Motor neuron (in vitro differentiated cells): ENCODE results near the gene FBXL20. TPM values are rescaled to one million over a fixed set of nuclear protein-coding genes. Genes with fewer than 3 reads are reported as not detected.
"Not testable (repeated sequence)": the region's sequence is repeated elsewhere in the genome, so short reads cannot be mapped to it uniquely, and the experiment has no call there.

Experiments used
- ATAC-seq, 8 experiments: fragments of 200-7000 bp; cut with Tn5 transposase; replicated peaks in 6 of 8; 2 replicates each; pipeline ENCODE4 v1.8.0; 2021; ENCODE audit warnings: mild to moderate bottlenecking in 8 of 8, moderate library complexity in 8 of 8
- H3K27ac ChIP-seq, 2 donors: fragments of 250-450 bp; sonication (Bioruptor Pico); 2 replicates each; pipeline ENCODE4 v1.9.0; 2021; ENCODE audit warnings: antibody characterized with exemption in 2 of 2, mild to moderate bottlenecking in 2 of 2, moderate library complexity in 1 of 2
- H3K4me1 ChIP-seq, 2 donors: fragments of 250-450 bp; sonication (Bioruptor Pico); replicated peaks in 1 of 2; 2 replicates each; pipeline ENCODE4 v1.6.1; 2021; ENCODE audit warnings: antibody characterized with exemption in 2 of 2, mild to moderate bottlenecking in 2 of 2, moderate library complexity in 1 of 2
- H3K4me3 ChIP-seq, 5 donors: fragments of 250-450 bp; sonication (Bioruptor Pico); 2 replicates each; pipeline ENCODE4 v1.9.0; 2021; ENCODE audit warnings: antibody characterized with exemption in 5 of 5, mild to moderate bottlenecking in 5 of 5, moderate library complexity in 4 of 5
- WGBS, 10 experiments: fragments of 450-650 bp; shearing (Covaris generic); methylation state at CpG; one replicate each; pipeline ENCODE4 v1.0.0; 2022; 5-methylcytosine and 5-hydroxymethylcytosine counted together
- in situ Hi-C, 9 experiments: fragments of 400-800 bp; cut with MboI; loops; one replicate each; pipeline ENCODE4 v1.15.0; 2021; ENCODE audit warnings: low sequenced_read_pairs in 9 of 9, low pct_unique_long_range_greater_than_20kb in 2 of 9; ENCODE audit not compliant: unreplicated experiment in 9 of 9
- total RNA-seq, 8 experiments: library from RNA; unstranded; fragments of 300-600 nt; gene quantifications; 2 replicates each; pipeline versions ENCODE4 v1.2.3 to v1.2.4, GENCODE V29; 2022

The FBXL20 gene
- total RNA-seq, 8 experiments from 2014 or later, result 7.6 to 21.7 (median 14.9) TPM

- Histone ChIP-seq H3K4me1 (peaks cover 5 to 7% of the 10 kb centered on the region in 2 donors), H3K4me3 (no peak overlapping the region), H3K27ac (no peak overlapping the region)
- in situ Hi-C loops, result no loop called here
- peak in 2 of 8 experiments; percentile 1 to 2 for ATAC-seq
- 0 to 100% (median 83%) methylated on average over 1 to 4 of the region's 6 CpGs; no CpG with 5 or more reads in 1 of the 10 experiments for WGBS, 10 experiments
Measured at GRCh38 chr17:39404542-39405378, 3.3 kb upstream of the FBXL20 start.

GRCh38 chr17:39402890-39403605 lies 1.6 kb upstream of the FBXL20 start:
- Histone ChIP-seq H3K4me1 (peaks cover 6 to 8% of the 10 kb centered on the region in 2 donors), H3K27ac (no peak overlapping the region), H3K4me3 (peak overlapping the region in 2 of 5 donors; percentile 80 to 85)
- WGBS, 10 experiments, result 37 to 98% (median 75%) methylated on average over 2 to 11 of the region's 22 CpGs
- in situ Hi-C loops, result no loop called here
- no peak for ATAC-seq

GRCh38 chr17:39402244-39402889 lies 941 bp upstream of the FBXL20 start:
- in situ Hi-C loops, result no loop called here
- 0% methylated on average over 1 to 15 of the region's 53 CpGs; no CpG with 5 or more reads in 3 of the 10 experiments for WGBS, 10 experiments
- Histone ChIP-seq H3K4me1 (peaks cover 6 to 8% of the 10 kb centered on the region in 2 donors), H3K4me3 (peak overlapping the region; percentile 76 to 95 (median 85)), H3K27ac (peak overlapping the region; percentile 72 to 79)
- ATAC-seq, result peak; percentile 54 to 80 (median 74)

- peak overlapping the region; percentile 76 to 95 (median 85) for H3K4me3 ChIP-seq
- in situ Hi-C loops, result no loop called here
- WGBS, 10 experiments, result 0 to 18% (median 3%) methylated on average over 4 to 13 of the region's 46 CpGs; no CpG with 5 or more reads in 2 of the 10 experiments
- H3K27ac ChIP-seq, result peak overlapping the region; percentile 79 to 84
- ATAC-seq, result peak in 3 of 8 experiments; percentile 4 to 8 (median 4)
- peaks cover 6 to 8% of the 10 kb centered on the region in 2 donors for H3K4me1 ChIP-seq
Measured at GRCh38 chr17:39400547-39401411, 647 bp downstream of the FBXL20 start.

GRCh38 chr17:39399791-39400190 lies 1.6 kb downstream of the FBXL20 start:
- WGBS, 10 experiments, result 13 to 93% (median 67%) methylated on average over 1 to 4 of the region's 4 CpGs; no CpG with 5 or more reads in 1 of the 10 experiments

GRCh38 chr17:39393736-39394135 lies 7.7 kb downstream of the FBXL20 start:
- Histone ChIP-seq H3K4me1 (no peaks in the 10 kb centered on the region), H3K27ac (no peak overlapping the region), H3K4me3 (no peak overlapping the region)
- in situ Hi-C loops, result no loop called here
- 30 to 100% (median 100%) methylated on average over 1 to 2 of the region's 2 CpGs; no CpG with 5 or more reads in 2 of the 10 experiments for WGBS, 10 experiments
- ATAC-seq, result no peak

More at GRCh38 chr17:39399791-39400190, 1.6 kb downstream of the FBXL20 start:
- Histone ChIP-seq H3K4me3 (peak overlapping the region in 1 of 5 donors; percentile 10), H3K4me1 (peaks cover 6 to 8% of the 10 kb centered on the region in 2 donors), H3K27ac (no peak overlapping the region)
- in situ Hi-C loops, result no loop called here
- ATAC-seq, result no peak

GRCh38 chr17:39391448-39391847 lies 10.0 kb downstream of the FBXL20 start:
- no peak overlapping the region for H3K27ac ChIP-seq
- H3K4me3 ChIP-seq, result no peak overlapping the region
- no peak for ATAC-seq
- H3K4me1 ChIP-seq, result no peaks in the 10 kb centered on the region
- in situ Hi-C loops, result no loop called here
- WGBS, 10 experiments, result 76 to 100% (median 89%) methylated on average over 3 to 5 of the region's 5 CpGs; no CpG with 5 or more reads in 1 of the 10 experiments

- ATAC-seq, result no peak
- Histone ChIP-seq H3K27ac (no peak overlapping the region), H3K4me3 (no peak overlapping the region), H3K4me1 (no peaks in the 10 kb centered on the region)
- WGBS, 10 experiments, result 80 to 100% (median 100%) methylated on average over 1 to 6 of the region's 6 CpGs; no CpG with 5 or more reads in 3 of the 10 experiments
- in situ Hi-C loops, result no loop called here
Measured at GRCh38 chr17:39385040-39385439, 16.4 kb downstream of the FBXL20 start.

- in situ Hi-C loops, result no loop called here
- 71 to 100% (median 84%) methylated on average over 1 to 2 of the region's 2 CpGs; no CpG with 5 or more reads in 2 of the 10 experiments for WGBS, 10 experiments
- H3K4me1 ChIP-seq, result no peaks in the 10 kb centered on the region
- no peak overlapping the region for H3K4me3 ChIP-seq
- ATAC-seq, result no peak
- no peak overlapping the region for H3K27ac ChIP-seq
Measured at GRCh38 chr17:39380144-39380543, 21.3 kb downstream of the FBXL20 start.

- Histone ChIP-seq H3K27ac (no peak overlapping the region), H3K4me1 (no peaks in the 10 kb centered on the region), H3K4me3 (no peak overlapping the region)
- in situ Hi-C loops, result no loop called here
- ATAC-seq, result no peak
- WGBS, 10 experiments, result 0 to 100% (median 88%) methylated on average over 1 to 2 of the region's 2 CpGs; no CpG with 5 or more reads in 3 of the 10 experiments
Measured at GRCh38 chr17:39376434-39376833, 25.0 kb downstream of the FBXL20 start.

GRCh38 chr17:39367805-39368204 lies 33.6 kb downstream of the FBXL20 start:
- WGBS, 10 experiments, result 80 to 100% (median 94%) methylated on average over 1 to 4 of the region's 4 CpGs; no CpG with 5 or more reads in 3 of the 10 experiments
- H3K4me1 ChIP-seq, ATAC-seq, H3K27ac ChIP-seq, H3K4me3 ChIP-seq, in situ Hi-C loops: not testable (repeated sequence)

- 18 to 100% (median 84%) methylated on average over 2 to 5 of the region's 5 CpGs for WGBS, 10 experiments
- in situ Hi-C loops, result no loop called here
- Histone ChIP-seq H3K4me3 (no peak overlapping the region), H3K27ac (no peak overlapping the region), H3K4me1 (no peaks in the 10 kb centered on the region)
- peak in 1 of 8 experiments; percentile 23 for ATAC-seq
Measured at GRCh38 chr17:39365872-39366271, 35.6 kb downstream of the FBXL20 start.
